ENCODE results near the gene CEP55.

CEP55 gene

GRCh38 chr10:93471110-93471651 is 25.2 kb upstream of the CEP55 start:
- DNase-seq: no peak

GRCh38 chr10:93473161-93473560 is 23.3 kb upstream of the CEP55 start:
- no peak for DNase-seq

- no peak for DNase-seq
Measured at GRCh38 chr10:93473804-93474472, 22.5 kb upstream of the CEP55 start.

- peak in 1 of 3 experiments; percentile 9 for DNase-seq
Measured at GRCh38 chr10:93475227-93475626, 21.2 kb upstream of the CEP55 start.

GRCh38 chr10:93475871-93476270 is 20.5 kb upstream of the CEP55 start:
- no peak for DNase-seq

GRCh38 chr10:93476756-93477155 is 19.7 kb upstream of the CEP55 start:
- DNase-seq: no peak

- no peak for DNase-seq
Measured at GRCh38 chr10:93478873-93479272, 17.5 kb upstream of the CEP55 start.

- DNase-seq: no peak
Measured at GRCh38 chr10:93481637-93482144, 14.7 kb upstream of the CEP55 start.

- peak; percentile 26 to 65 (median 64) for DNase-seq
Measured at GRCh38 chr10:93482145-93482834, 14.1 kb upstream of the CEP55 start, which contains the start of gene MYOF. MYOF (minus strand) TSS chr10:93482334; CDS start chr10:93482194, 140 bp downstream.

GRCh38 chr10:93485690-93486089 is 10.7 kb upstream of the CEP55 start:
- DNase-seq: peak in 1 of 3 experiments; percentile 44

GRCh38 chr10:93488956-93489528 is 7.4 kb upstream of the CEP55 start:
- no peak for DNase-seq

- no peak for DNase-seq
Measured at GRCh38 chr10:93491602-93492121, 4.8 kb upstream of the CEP55 start.

- DNase-seq: no peak
Measured at GRCh38 chr10:93493162-93493561, 3.2 kb upstream of the CEP55 start.

GRCh38 chr10:93494494-93494893 is 1.9 kb upstream of the CEP55 start:
- peak in 1 of 3 experiments; percentile 7 for DNase-seq

GRCh38 chr10:93495654-93496321 is 624 bp upstream of the CEP55 start:
- peak; percentile 18 to 78 (median 58) for DNase-seq

- no peak for DNase-seq
Measured at GRCh38 chr10:93498166-93498565, 1.8 kb downstream of the CEP55 start.

- no peak for DNase-seq
Measured at GRCh38 chr10:93501650-93502049, 5.2 kb downstream of the CEP55 start.

- no peak for DNase-seq
Measured at GRCh38 chr10:93503075-93503474, 6.7 kb downstream of the CEP55 start.

- no peak for DNase-seq
Measured at GRCh38 chr10:93505075-93505474, 8.7 kb downstream of the CEP55 start.

- no peak for DNase-seq
Measured at GRCh38 chr10:93509816-93510215, 13.4 kb downstream of the CEP55 start.

GRCh38 chr10:93512565-93512964 is 16.2 kb downstream of the CEP55 start:
- no peak for DNase-seq

GRCh38 chr10:93513091-93513490 is 16.7 kb downstream of the CEP55 start:
- DNase-seq: peak in 1 of 3 experiments; percentile 29

GRCh38 chr10:93514521-93514920 is 18.1 kb downstream of the CEP55 start:
- DNase-seq: no peak
